ENCODE measurements around the gene ERRFI1.
"Not testable (repeated sequence)": the region's sequence is repeated elsewhere in the genome, so short reads cannot be mapped to it uniquely, and the experiment has no call there.

Gene ERRFI1

GRCh38 chr1:7985851-7986612 lies 40.1 kb downstream of the ERRFI1 start:
- Mint-ChIP-seq H3K4me1 (ENCODE audit: low read depth) (peaks cover 12% of the 10 kb centered on the region), H3K27me3 (no peaks in the 10 kb centered on the region), H3K9me3 (no peaks in the 10 kb centered on the region), H3K4me3 (no peak overlapping the region), H3K36me3 (ENCODE audit: low read depth) (peaks cover 69% of the 10 kb centered on the region), H3K27ac (no peak overlapping the region)

- Mint-ChIP-seq H3K4me3 (no peak overlapping the region), H3K4me1 (ENCODE audit: low read depth) (peaks cover 9% of the 10 kb centered on the region), H3K9me3 (no peaks in the 10 kb centered on the region), H3K27me3 (no peaks in the 10 kb centered on the region), H3K36me3 (ENCODE audit: low read depth) (peaks cover 70% of the 10 kb centered on the region), H3K27ac (no peak overlapping the region)
Observed at GRCh38 chr1:7984811-7985210, 41.3 kb downstream of the ERRFI1 start.

GRCh38 chr1:7983086-7983778 lies 42.9 kb downstream of the ERRFI1 start:
- H3K36me3 Mint-ChIP-seq (ENCODE audit: low read depth) = peaks cover 82% of the 10 kb centered on the region
- no peak overlapping the region for H3K27ac Mint-ChIP-seq
- no peaks in the 10 kb centered on the region for H3K9me3 Mint-ChIP-seq

GRCh38 chr1:7980984-7981383 lies 45.1 kb downstream of the ERRFI1 start:
- Mint-ChIP-seq H3K27ac (peak overlapping the region; percentile 1), H3K9me3 (no peaks in the 10 kb centered on the region), H3K4me1 (ENCODE audit: low read depth) (peaks cover 9% of the 10 kb centered on the region), H3K4me3 (no peak overlapping the region), H3K36me3 (ENCODE audit: low read depth) (peaks cover 82% of the 10 kb centered on the region), H3K27me3 (no peaks in the 10 kb centered on the region)

More at GRCh38 chr1:7983086-7983778, 42.9 kb downstream of the ERRFI1 start:
- Mint-ChIP-seq H3K4me1 (ENCODE audit: low read depth) (peaks cover 9% of the 10 kb centered on the region), H3K27me3 (no peaks in the 10 kb centered on the region), H3K4me3 (no peak overlapping the region)

- Mint-ChIP-seq H3K4me3 (no peak overlapping the region), H3K27me3 (no peaks in the 10 kb centered on the region), H3K27ac (no peak overlapping the region), H3K36me3 (ENCODE audit: low read depth) (peaks cover 80% of the 10 kb centered on the region), H3K4me1 (ENCODE audit: low read depth) (peaks cover 13% of the 10 kb centered on the region), H3K9me3 (no peaks in the 10 kb centered on the region)
Observed at GRCh38 chr1:7975212-7975865, 50.8 kb downstream of the ERRFI1 start.

- Mint-ChIP-seq H3K36me3 (ENCODE audit: low read depth) (peaks cover 75% of the 10 kb centered on the region), H3K4me3 (no peak overlapping the region), H3K4me1 (ENCODE audit: low read depth) (peaks cover 17% of the 10 kb centered on the region), H3K9me3 (no peaks in the 10 kb centered on the region), H3K27ac (peak overlapping the region; percentile 26), H3K27me3 (no peaks in the 10 kb centered on the region)
Observed at GRCh38 chr1:7973086-7973485, 53.0 kb downstream of the ERRFI1 start.

GRCh38 chr1:7972285-7972684 lies 53.8 kb downstream of the ERRFI1 start:
- H3K4me3 Mint-ChIP-seq = no peak overlapping the region
- H3K27ac Mint-ChIP-seq = no peak overlapping the region
- peaks cover 21% of the 10 kb centered on the region for H3K4me1 Mint-ChIP-seq (ENCODE audit: low read depth)
- peaks cover 74% of the 10 kb centered on the region for H3K36me3 Mint-ChIP-seq (ENCODE audit: low read depth)
- H3K9me3 Mint-ChIP-seq = no peaks in the 10 kb centered on the region
- H3K27me3 Mint-ChIP-seq = no peaks in the 10 kb centered on the region

GRCh38 chr1:7971024-7971423 lies 55.1 kb downstream of the ERRFI1 start:
- Mint-ChIP-seq H3K4me1 (ENCODE audit: low read depth) (peaks cover 34% of the 10 kb centered on the region), H3K27ac (no peak overlapping the region), H3K4me3 (no peak overlapping the region), H3K36me3 (ENCODE audit: low read depth) (peaks cover 75% of the 10 kb centered on the region), H3K9me3 (no peaks in the 10 kb centered on the region), H3K27me3 (no peaks in the 10 kb centered on the region)

GRCh38 chr1:7970246-7970645 lies 55.9 kb downstream of the ERRFI1 start:
- Mint-ChIP-seq H3K27ac (peak overlapping the region; percentile 11), H3K27me3 (no peaks in the 10 kb centered on the region), H3K36me3 (ENCODE audit: low read depth) (peaks cover 78% of the 10 kb centered on the region), H3K9me3 (no peaks in the 10 kb centered on the region), H3K4me1 (ENCODE audit: low read depth) (peaks cover 39% of the 10 kb centered on the region), H3K4me3 (no peak overlapping the region)

- H3K36me3 Mint-ChIP-seq (ENCODE audit: low read depth) = peaks cover 87% of the 10 kb centered on the region
Observed at GRCh38 chr1:7967651-7968050, 58.5 kb downstream of the ERRFI1 start.

GRCh38 chr1:7967196-7967595 lies 58.9 kb downstream of the ERRFI1 start:
- H3K27me3 Mint-ChIP-seq = no peaks in the 10 kb centered on the region
- peaks cover 87% of the 10 kb centered on the region for H3K36me3 Mint-ChIP-seq (ENCODE audit: low read depth)
- peaks cover 56% of the 10 kb centered on the region for H3K4me1 Mint-ChIP-seq (ENCODE audit: low read depth)
- H3K9me3 Mint-ChIP-seq = no peaks in the 10 kb centered on the region
- H3K4me3 Mint-ChIP-seq = peak overlapping the region; percentile 53
- H3K27ac Mint-ChIP-seq = peak overlapping the region; percentile 62

More at GRCh38 chr1:7967651-7968050, 58.5 kb downstream of the ERRFI1 start:
- Mint-ChIP-seq H3K4me1 (ENCODE audit: low read depth) (peaks cover 57% of the 10 kb centered on the region), H3K4me3 (peak overlapping the region; percentile 53), H3K9me3 (no peaks in the 10 kb centered on the region), H3K27ac (peak overlapping the region; percentile 62), H3K27me3 (no peaks in the 10 kb centered on the region)

- Mint-ChIP-seq H3K36me3 (ENCODE audit: low read depth) (peaks cover 76% of the 10 kb centered on the region), H3K4me1 (ENCODE audit: low read depth) (peaks cover 78% of the 10 kb centered on the region), H3K27me3 (no peaks in the 10 kb centered on the region), H3K9me3 (no peaks in the 10 kb centered on the region), H3K4me3 (peak overlapping the region; percentile 99), H3K27ac (peak overlapping the region; percentile 98)
Observed at GRCh38 chr1:7964476-7964875, 61.6 kb downstream of the ERRFI1 start.

- Mint-ChIP-seq H3K4me1 (ENCODE audit: low read depth) (peaks cover 80% of the 10 kb centered on the region), H3K4me3 (peak overlapping the region; percentile 99), H3K27ac (peak overlapping the region; percentile 98), H3K36me3 (ENCODE audit: low read depth) (peaks cover 76% of the 10 kb centered on the region)
- H3K27me3 Mint-ChIP-seq, H3K9me3 Mint-ChIP-seq: not testable (repeated sequence)
Observed at GRCh38 chr1:7963841-7964240, 62.3 kb downstream of the ERRFI1 start.

- peak overlapping the region; percentile 99 for H3K4me3 Mint-ChIP-seq
- peaks cover 80% of the 10 kb centered on the region for H3K4me1 Mint-ChIP-seq (ENCODE audit: low read depth)
- not testable (repeated sequence) for H3K9me3 Mint-ChIP-seq, H3K27me3 Mint-ChIP-seq
- H3K27ac Mint-ChIP-seq = peak overlapping the region; percentile 98
- H3K36me3 Mint-ChIP-seq (ENCODE audit: low read depth) = peaks cover 72% of the 10 kb centered on the region
Observed at GRCh38 chr1:7963378-7963730, 62.8 kb downstream of the ERRFI1 start.
